Stimulated activated CD4-positive, alpha-beta T cell treated with anti-CD3 and anti-CD28 coated beads, TNF-alpha, amount 100 ng/mL, for 24 hours (primary cell): ENCODE data around the gene CUL7.
"Not testable (repeated sequence)": the region's sequence is repeated elsewhere in the genome, so short reads cannot be mapped to it uniquely, and the experiment has no call there.

ENCODE experiments used
- DNase-seq, 3 experiments: peaks; one replicate each; pipeline ENCODE4 v3.0.0-alpha.2; 2020; ENCODE audit warnings: low read depth in 3 of 3

Gene CUL7

GRCh38 chr6:43053545-43054205 is at the start of gene CUL7:
Gene CUL7 (minus strand): TSS chr6:43053851. CDS start chr6:43052788, 1,063 bp downstream.
- DNase-seq: peak; percentile 83 to 92 (median 89)

- no peak for DNase-seq
Measured at GRCh38 chr6:43101497-43101896, 47.8 kb upstream of the CUL7 start.

GRCh38 chr6:43097502-43097901 is 43.9 kb upstream of the CUL7 start:
- DNase-seq: no peak

GRCh38 chr6:43097098-43097489 is 43.4 kb upstream of the CUL7 start:
- DNase-seq: no peak

- DNase-seq: no peak
Measured at GRCh38 chr6:43096451-43097097, 42.9 kb upstream of the CUL7 start.

GRCh38 chr6:43095939-43096338 is 42.3 kb upstream of the CUL7 start:
- no peak for DNase-seq

- no peak for DNase-seq
Measured at GRCh38 chr6:43093436-43094289, 40.0 kb upstream of the CUL7 start.

GRCh38 chr6:43092635-43093034 is 39.0 kb upstream of the CUL7 start:
- DNase-seq: no peak

- no peak for DNase-seq
Measured at GRCh38 chr6:43091436-43091991, 37.9 kb upstream of the CUL7 start.

GRCh38 chr6:43091020-43091419 is 37.4 kb upstream of the CUL7 start:
- DNase-seq: no peak

GRCh38 chr6:43090559-43090956 is 36.9 kb upstream of the CUL7 start:
- DNase-seq: no peak

- no peak for DNase-seq
Measured at GRCh38 chr6:43089874-43090558, 36.4 kb upstream of the CUL7 start.

GRCh38 chr6:43089467-43089866 is 35.8 kb upstream of the CUL7 start:
- DNase-seq: no peak

- no peak for DNase-seq
Measured at GRCh38 chr6:43088654-43089056, 35.0 kb upstream of the CUL7 start.

- DNase-seq: no peak
Measured at GRCh38 chr6:43086022-43086658, 32.5 kb upstream of the CUL7 start.

GRCh38 chr6:43082806-43083655 is 29.4 kb upstream of the CUL7 start:
- no peak for DNase-seq

- DNase-seq: not testable (repeated sequence)
Measured at GRCh38 chr6:43081922-43082321, 28.3 kb upstream of the CUL7 start.

GRCh38 chr6:43081043-43081442 is 27.4 kb upstream of the CUL7 start:
- no peak for DNase-seq

- DNase-seq: no peak
Measured at GRCh38 chr6:43078691-43079090, 25.0 kb upstream of the CUL7 start.

GRCh38 chr6:43077981-43078511 is 24.4 kb upstream of the CUL7 start:
- DNase-seq: no peak
